KBM-7 (cell line): ENCODE data around the gene TKTL1.
A peak's percentile ranks its signal among the peaks of the same experiment; 100 is the strongest.

Source experiments
- DNase-seq: peaks from one replicate; pipeline ENCODE4 v3.0.0-alpha.2; 2015
- in situ Hi-C: fragments of 300-500 bp; cut with MboI; formaldehyde crosslinking; loops from 2 replicates; pipeline ENCODE4 v1.14.3; 2020; ENCODE audit warnings: low sequenced_read_pairs, low pct_unique_long_range_greater_than_20kb, mixed read lengths

The TKTL1 gene

DNA sequence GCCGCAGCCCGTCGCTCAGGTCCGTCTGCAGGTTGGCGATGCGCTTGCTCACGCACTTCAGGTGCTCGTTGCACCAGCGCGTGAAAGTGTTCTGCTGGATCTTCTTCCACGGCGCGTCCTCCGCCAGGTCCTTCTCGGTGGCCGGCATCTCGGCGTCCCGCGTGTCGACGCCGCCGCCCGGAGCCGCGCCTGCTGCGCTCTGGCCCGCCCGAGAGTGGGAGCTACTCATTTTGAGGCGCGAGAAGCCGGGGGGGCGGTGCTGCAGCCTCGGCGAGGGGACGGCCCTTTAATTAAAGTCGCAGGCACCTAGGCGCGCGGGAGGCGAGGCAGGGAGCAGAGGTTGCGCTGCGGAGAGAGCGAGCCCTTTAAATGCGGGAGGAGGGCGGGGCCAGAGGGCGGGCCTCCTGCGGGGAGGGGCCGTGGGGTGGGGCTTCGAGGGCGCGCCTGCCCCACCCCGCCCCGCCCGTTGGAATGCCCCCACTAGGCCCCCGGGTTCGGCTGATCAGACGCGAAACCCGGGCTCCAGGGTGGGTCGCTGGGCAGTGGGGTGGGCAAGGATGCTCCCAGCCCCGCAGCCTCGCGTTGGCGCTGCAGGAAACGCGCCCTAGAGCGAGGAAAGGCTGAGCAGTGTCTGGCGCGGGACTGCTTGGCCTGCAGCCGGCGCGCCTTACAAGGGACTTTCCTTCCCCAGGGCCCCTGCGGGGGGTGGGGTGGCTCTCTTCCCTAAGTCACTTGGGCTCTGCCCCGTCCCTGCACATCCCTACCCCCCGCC lies 75.6 kb downstream of the TKTL1 start:
- DNase-seq = peak; percentile 96
- in situ Hi-C loops = no loop called here

DNA sequence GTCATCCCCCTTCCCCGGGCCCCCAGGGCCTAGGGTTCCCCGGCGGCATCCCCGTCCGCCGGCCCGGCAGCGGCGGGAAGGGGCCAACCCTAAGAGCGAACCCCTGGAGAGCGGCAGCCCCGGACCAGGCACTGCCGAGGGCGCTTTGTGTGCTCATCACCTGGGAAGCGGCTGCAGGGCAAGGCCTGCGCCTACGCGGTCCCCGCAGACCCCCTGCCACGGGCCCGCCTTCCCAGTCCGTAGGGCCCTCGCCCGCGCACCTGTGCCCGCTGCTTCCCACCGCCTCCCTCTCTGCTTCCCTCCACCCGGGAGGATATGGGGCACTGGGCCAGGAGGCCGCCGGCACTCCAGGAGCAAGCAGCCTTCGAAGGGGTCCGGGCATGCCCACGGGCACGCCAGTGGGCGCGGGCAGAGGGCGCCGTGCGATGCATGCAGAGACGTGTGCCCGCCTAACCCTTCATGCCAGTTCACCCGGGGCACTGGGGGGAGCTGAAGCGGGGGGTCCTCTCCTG lies 76.2 kb downstream of the TKTL1 start:
- in situ Hi-C loops = no loop called here
- no peak for DNase-seq

DNA sequence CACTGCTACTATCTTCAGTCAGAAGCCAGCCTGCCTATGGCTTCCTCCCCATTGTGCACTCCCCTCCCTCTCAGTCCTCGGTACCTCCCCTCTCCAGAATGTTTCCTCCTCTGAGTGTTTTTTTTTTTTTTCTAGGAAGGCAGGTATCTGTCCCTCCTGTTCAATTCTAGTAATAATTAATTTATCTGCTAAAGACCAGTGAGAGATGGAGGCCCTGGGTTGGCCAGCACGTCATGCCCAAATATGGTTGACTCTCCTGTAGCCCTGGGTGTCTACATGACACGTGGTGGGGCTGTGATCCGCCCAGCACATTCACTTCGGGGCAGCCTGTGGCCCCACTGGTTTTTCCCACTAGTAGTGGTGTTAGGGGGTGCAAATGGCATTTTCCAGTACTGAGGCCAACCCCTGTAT lies 77.0 kb downstream of the TKTL1 start:
- in situ Hi-C loops = no loop called here
- DNase-seq = no peak

DNA sequence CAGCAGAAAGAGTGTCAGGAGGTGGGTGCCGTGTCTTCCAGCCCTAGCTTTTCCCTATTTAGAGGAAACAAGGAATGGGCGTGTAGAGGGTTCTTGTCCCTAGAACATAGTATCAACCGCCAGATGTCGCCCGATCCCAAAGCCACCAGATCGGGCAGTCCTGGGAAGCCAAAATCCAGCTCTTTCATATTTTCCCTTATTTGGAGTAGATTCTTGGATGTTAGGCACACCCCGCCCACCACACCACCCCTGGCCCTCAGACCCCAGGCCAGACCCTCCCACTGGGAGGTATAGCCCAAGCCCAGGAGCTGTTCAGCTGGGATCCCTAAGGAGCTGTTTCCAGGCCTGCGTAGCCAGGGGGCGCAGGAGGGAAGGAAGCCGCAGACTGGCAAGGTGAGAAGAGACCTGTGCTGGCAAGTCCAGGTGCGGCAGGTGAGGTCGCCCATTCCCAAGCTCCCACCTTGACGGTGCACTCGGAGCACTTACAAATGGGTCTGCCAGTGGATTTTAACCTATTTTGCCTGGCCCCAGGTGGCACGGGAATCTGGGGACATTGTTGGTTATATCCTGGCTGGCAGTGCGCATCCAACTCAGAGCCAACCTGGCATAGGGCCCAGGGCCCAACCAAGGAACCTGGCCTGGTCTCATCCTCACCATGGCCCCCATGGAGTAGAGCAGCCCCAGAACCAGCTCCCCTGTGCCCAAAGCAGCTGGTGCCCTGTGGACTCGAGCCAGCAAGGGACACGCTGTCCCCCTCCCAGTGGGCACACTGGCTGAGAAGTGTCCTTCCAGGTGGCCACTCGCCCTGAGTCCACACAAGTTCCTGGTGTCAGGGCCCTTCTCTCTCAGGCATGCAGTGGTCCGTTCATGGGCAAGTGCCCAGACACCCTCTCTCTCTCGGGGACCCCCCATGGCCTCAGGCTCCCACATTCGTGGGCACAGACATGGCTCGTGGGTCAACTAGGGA lies 78.0 kb downstream of the TKTL1 start:
- peak; percentile 73 for DNase-seq
- in situ Hi-C loops = no loop called here

DNA sequence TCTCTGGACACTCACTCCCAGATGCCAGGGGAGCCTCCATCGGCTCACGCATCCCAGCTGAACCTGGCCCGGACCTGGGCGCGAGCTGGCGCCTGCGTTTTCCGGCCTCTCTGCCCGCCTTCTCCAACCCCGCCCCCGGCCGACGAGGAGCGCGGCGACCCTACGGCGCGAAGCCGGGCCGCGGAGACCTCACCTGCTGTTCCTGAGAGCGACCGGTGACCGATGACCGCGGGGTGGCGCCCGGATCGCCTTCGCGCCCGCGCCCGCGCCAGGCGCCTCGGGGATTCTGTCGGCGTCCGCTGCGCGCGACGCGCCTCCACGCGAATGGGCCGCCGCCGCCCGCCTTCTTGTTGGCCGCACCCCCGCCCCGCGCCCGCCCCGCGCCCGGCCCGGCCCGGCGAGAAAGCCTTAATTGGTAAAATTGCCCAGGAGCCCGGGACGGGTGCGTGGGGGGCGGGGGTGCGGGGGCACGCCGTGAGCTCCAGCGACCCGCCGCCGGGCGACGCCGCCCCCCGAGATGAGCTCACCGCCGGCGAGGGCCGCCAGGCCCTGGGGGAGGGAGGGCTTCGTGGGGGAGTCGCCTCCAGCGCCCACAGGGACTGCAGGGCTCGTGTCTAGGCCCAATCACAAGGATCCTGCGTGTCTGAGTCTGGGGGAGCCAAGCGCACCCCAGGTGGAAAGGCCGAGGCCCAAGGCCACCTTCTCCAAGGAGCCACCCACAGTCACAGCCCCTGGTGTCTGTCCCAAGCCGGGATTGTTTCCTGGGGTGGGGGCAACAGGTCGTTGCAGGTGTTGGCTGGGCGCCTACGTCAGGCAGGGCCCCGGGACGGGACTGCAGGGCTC lies 78.9 kb downstream of the TKTL1 start, which contains the start of gene FLNA:
FLNA (minus strand) TSS at position 322 of the 843 bp plus-strand sequence. CDS start 3,389 bp downstream, outside the sequence.
- peak; percentile 37 for DNase-seq
- in situ Hi-C loops = no loop called here

DNA sequence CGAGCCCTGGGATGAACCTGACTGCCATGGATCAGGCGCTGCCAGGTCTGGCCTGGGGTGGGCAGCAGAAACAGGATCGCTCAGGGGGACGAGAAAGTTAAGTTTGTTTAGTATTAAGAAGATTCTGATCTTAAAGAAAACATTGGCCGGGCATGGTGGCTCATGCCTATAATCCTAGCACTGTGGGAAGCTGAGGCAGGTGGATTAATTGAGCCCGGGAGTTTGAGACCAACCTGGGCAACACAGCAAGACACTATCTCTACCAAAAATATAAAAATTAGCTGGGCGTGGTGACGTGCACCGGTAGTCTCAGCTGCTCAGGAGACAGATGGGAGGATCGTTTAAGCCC lies 79.5 kb downstream of the TKTL1 start:
- in situ Hi-C loops = no loop called here
- no peak for DNase-seq

DNA sequence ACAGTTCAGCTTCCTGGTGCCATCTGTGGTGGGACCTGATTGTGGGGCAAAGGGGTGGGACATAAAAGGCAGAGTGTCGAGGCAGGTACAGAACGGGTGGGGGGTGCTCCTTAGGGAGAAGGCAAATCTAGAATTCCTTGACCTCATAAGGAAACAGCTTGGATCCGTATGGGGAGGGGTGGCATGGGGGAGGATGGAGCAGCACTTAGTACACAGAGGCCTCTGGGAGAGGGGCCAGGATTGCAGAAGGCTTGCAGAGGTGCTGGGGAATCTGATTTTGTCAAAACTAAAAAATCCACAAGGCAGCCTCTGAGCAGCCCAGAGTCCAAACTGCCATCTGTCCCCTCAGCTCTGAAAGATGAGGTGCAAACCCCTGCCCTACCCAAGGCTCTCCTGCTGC lies 81.2 kb downstream of the TKTL1 start:
- in situ Hi-C loops = no loop called here
- DNase-seq = no peak

DNA sequence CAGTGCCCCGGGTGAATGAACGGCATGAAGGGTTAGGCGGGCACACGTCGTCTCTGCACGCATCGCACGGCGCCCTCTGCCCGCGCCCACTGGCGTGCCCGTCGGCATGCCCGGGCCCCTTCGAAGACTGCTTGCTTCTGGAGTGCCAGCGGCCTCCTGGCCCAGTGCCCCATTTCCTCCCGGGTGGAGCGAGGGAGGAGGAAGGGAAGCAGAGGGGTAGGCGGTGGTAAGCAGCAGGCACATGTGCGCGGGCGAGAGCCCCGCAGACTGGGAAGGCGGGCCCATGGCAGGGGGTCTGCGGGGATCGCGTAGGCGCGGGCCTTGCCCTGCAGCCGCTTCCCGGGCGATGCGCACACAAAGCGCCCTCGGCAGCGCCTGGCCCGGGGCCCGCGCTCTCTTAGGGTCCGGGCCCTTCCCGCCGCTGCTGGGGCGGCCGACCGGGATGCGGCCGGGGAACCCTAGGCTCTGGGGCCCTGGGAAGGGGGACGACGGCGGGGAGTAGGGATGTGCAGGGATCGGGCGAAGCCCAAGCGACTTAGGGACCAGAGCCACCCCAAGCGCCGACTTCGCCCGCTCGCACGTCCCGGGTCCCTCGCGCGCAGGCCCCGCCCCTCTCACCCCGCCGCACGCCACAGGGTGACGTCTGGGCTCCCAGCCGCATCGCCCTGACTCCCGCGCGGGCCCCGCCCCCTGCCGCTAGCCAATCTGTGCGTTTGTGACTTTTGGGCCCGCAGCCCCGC lies 82.6 kb downstream of the TKTL1 start:
- DNase-seq = no peak
- in situ Hi-C loops = no loop called here

- DNase-seq = peak; percentile 100
- in situ Hi-C loops = no loop called here
Observed at GRCh38 chrX:154378799-154379568, 83.4 kb downstream of the TKTL1 start, which contains the start of gene EMD. EMD (plus strand) TSS chrX:154379295; CDS start chrX:154379485, 190 bp downstream.

DNA sequence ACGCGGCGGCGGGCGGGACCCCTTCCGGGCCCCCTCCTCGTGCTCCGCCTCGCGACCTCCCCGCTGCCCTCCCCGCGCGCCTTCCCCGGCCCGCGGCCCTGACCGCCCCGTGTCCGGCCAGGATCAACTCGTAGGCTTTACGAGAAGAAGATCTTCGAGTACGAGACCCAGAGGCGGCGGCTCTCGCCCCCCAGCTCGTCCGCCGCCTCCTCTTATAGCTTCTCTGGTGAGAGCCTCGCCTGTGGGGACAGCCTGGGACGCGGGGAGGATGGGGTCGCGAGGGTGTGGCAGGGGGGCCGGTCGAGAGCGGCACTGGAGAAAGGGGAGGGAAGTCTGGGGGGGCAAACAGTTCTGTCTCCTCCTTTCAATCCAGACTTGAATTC lies 84.0 kb downstream of the TKTL1 start:
- in situ Hi-C loops = no loop called here
- DNase-seq = no peak
